UCSD-AML1 (cell line): ENCODE measurements around the gene AQP1.

ENCODE experiments used
- DNase-seq: peaks from one replicate; lab custom pipeline; 2025; ENCODE audit not compliant: unreplicated experiment; lab: John Stamatoyannopoulos, UW

The AQP1 gene

GRCh38 chr7:30881448-30881847 lies 30.2 kb upstream of the AQP1 start:
- DNase-seq: no peak

DNA sequence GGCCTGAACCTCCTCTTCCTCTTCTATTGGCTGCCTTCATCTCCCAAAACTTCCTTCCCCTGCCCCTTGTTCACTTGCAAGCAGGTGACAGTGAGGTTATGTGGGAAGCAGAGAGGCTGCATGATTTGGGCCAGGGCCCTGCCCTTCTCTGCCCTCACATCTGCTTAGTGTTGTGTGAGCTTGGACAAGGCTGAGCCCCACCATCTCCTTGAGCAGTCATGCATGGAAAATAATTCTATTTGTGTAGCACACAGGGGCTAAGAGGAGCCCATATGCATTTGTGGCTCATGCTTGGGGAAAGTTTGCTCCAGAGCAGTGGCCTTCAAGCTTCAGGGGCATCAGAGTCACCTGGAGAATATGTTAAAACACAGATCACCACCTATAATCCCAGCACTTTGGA lies 26.8 kb upstream of the AQP1 start:
- no peak for DNase-seq

GRCh38 chr7:30886608-30887011 lies 25.0 kb upstream of the AQP1 start:
- DNase-seq: no peak

DNA sequence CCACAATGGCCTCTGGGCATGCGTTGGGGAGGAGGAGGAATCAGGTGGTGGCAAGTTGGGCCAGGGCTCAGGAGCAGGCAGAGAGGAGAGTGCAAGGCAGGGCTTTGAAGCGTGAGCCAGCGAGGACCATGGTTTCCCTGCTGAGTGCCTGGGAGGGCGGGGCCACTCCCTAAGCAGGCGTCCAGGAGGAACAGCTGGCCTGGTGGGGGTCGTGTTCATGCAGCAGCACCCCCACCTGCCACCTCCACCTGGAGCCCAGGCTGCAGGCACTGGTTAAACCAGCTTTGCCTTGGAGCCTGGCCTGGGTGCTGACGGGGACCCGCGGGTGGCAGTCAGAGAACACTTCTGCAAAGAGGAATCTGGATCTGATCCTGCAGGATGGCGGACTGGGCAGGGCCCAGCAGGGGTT lies 24.2 kb upstream of the AQP1 start:
- DNase-seq: no peak

GRCh38 chr7:30888747-30889146 lies 22.9 kb upstream of the AQP1 start:
- DNase-seq: no peak

DNA sequence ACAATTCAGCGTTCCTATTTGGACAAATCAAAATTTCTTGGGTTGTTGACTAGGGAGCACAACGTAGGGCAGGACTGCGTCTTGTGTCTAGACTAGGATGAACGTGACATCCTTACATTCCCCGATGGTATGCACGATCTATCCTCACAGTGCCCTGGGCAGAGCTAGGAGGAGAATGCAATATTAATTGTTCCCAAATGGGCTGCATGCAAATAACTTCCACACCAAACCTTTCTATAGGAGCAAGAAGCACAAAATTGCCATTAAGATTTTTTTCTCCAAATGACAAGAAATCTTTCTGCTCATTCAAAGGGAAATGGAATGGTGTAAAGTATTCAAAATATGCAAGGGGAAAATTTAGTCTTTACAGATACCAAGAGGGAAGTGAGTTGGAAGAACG lies 21.4 kb upstream of the AQP1 start:
- no peak for DNase-seq

- no peak for DNase-seq
Observed at GRCh38 chr7:30893357-30893756, 18.3 kb upstream of the AQP1 start.

DNA sequence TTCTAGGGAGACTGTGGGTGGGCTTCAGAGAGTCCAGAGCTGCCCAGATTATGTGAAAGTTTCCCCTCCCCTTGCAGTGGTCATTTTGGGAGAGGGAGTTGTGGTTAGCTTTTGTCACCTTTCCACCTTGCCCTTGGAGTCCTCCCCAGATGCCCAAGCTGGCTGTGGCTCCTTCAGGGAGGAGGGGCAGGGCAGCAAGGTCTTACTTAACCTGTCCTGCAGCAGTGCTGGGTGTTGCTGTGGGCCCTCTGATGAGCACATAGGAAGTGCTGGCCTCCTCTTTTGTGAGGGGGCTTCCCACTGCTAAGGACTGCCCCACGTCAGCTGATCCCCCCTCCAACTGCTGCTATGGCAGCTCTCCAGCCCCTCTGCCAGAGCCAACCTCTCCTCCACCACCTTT lies 17.6 kb upstream of the AQP1 start:
- no peak for DNase-seq

DNA sequence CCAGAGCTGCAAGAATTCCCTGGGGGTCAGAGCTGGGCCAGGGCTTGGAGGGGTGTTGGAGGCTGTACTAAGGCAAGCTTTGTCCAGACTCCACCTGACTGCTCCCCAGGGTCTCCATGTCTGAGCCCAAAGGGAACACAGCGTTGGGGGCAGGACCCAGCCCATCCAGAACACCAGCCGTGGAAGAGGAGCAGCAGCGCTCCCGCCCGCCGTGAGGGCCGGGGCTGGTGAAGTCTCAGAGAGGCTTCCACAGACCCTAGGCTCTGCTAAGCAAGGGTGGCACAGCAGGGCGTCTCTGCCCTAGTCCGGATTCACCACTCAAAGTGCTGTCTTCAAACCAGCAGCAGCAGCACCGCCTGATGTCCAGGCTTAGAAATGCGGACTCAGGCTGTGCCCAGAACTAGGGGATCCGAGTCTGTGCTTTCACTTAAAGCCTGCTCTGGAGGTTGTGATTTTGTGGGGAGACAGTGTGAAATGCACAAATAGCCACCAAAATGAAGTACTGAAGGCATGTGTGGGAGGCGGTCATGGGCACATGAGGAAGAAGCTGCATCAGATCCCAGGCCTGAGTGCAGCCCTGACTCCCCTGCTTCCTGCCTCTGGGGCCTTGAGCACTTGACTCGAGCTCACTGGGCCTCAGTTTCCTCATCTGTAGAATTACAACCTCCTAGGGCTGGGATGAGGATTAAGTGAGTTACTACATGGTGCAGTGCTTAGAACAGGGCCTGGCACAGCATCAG lies 16.6 kb upstream of the AQP1 start:
- DNase-seq: no peak

GRCh38 chr7:30896036-30896435 lies 15.6 kb upstream of the AQP1 start:
- DNase-seq: no peak

DNA sequence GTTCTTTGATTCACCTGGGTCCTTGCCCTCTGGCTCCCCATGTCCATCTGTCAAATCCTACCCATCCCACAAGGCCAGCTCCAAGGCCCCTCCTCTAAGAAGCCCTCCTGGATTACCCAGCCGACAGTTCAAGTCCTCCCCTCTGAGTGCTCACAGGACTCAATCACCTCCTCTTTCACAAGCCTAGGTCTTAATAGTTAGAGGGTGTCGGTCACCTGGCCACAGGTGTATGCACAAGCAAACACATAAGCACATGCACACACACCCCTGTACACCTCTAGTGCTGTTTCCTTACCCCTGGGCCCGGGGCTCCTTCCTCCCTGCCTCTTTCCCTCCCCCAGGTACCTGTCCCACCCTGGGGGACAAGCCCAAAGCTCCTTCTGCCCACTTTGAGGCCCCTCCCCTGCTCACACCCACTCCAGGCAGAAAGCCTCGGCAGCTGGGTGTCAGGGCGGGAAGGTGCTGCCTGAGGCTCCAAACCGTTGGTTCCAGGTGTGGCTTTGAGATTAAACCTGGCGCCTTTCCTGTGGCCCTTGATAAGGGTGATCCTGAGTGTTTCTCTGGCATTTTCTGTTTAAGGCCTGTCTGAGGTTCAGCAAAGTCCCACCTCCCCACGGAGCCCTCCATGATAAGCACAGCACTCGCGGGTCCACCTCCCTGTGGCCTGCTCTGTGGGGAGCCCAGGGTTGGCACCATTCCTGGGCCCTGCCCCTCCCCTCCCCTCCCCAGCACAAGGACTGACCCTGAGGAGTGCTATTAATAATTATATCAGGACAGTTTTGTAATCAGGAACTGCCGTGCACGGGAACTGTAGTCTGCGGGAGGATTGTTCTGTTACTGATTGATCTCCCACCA lies 14.6 kb upstream of the AQP1 start:
- no peak for DNase-seq

- no peak for DNase-seq
Observed at GRCh38 chr7:30897770-30898169, 13.9 kb upstream of the AQP1 start.

DNA sequence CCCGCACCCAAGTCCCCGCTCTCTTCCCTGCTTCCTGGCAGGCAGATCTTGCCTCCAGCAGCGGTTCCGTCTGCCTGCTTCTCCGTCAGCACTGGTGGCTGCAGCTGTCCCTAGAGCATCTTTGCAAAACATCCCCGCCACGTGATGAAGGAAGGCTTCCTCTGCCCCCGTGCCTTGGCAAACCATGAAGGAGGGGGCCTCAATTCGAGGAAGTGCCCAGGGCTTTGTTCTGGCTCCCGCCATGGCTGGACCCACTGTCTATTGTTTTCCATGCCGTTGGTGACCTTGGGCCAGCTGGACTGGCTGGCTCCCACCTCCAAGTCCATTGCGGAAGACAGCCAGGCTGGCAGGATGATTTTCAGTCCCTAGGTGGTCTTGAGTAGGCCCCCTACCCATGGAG lies 13.2 kb upstream of the AQP1 start:
- no peak for DNase-seq

GRCh38 chr7:30899066-30899465 lies 12.6 kb upstream of the AQP1 start:
- no peak for DNase-seq

- no peak for DNase-seq
Observed at GRCh38 chr7:30899630-30900029, 12.0 kb upstream of the AQP1 start.

DNA sequence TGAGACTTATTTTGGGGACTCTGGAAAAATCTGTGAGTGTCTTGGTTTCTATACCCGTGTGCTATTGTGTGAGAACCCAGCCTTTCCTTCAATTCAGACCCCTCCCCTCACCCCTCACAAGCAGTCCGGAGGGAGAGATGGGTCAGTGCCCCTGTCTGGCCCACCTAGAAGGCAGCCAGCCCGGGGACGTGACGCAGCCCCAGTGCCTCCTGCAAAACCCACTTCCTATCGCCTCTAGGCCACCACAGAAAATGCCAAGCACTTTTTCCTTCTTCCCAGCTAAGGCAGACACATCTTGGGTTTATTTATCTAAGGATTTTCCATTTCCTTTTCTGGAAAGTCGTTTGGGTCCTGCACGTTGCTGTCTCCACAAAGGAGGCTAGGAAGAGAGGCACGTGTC lies 11.6 kb upstream of the AQP1 start:
- no peak for DNase-seq

DNA sequence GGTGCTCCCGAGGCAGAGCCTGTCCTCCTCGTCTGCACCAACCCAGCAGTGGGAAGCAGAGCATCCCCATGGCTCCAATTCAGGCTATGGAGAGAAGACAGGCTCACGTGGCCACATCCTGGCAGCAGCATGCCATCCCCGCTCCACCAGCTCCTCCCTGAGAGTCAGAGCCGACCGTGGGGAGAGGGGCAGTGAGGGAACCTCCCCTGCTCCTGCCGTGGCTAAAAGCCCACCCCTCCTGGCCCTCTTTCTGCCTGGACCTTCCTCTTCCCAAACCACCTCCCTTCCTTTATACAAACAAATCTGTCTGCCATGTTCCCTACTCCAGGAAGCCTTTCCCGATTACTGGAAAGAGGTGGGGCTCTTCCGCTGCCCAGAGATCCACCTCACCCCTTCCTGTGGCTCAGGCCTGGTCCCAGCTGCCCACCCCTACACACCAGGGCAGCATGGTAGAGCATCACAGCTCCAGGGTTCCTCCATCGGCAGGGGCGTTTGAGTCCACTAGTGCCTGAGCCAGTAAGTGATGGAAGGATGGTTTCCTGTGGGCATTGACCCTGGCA lies 10.8 kb upstream of the AQP1 start:
- no peak for DNase-seq

- DNase-seq: no peak
Observed at GRCh38 chr7:30901856-30902255, 9.8 kb upstream of the AQP1 start.

GRCh38 chr7:30902466-30902865 lies 9.2 kb upstream of the AQP1 start:
- no peak for DNase-seq

GRCh38 chr7:30903146-30903545 lies 8.5 kb upstream of the AQP1 start:
- DNase-seq: no peak

GRCh38 chr7:30904561-30904960 lies 7.1 kb upstream of the AQP1 start:
- DNase-seq: no peak
